ENCODE results near the gene GCH1.

GRCh38 chr14:54796961-54797360, 105.7 kb downstream of the GCH1 start:
- TF ChIP-seq POLR2A (IDR thresholded peaks at IDR 0.05): no peak
- TF ChIP-seq, protein P1, sequence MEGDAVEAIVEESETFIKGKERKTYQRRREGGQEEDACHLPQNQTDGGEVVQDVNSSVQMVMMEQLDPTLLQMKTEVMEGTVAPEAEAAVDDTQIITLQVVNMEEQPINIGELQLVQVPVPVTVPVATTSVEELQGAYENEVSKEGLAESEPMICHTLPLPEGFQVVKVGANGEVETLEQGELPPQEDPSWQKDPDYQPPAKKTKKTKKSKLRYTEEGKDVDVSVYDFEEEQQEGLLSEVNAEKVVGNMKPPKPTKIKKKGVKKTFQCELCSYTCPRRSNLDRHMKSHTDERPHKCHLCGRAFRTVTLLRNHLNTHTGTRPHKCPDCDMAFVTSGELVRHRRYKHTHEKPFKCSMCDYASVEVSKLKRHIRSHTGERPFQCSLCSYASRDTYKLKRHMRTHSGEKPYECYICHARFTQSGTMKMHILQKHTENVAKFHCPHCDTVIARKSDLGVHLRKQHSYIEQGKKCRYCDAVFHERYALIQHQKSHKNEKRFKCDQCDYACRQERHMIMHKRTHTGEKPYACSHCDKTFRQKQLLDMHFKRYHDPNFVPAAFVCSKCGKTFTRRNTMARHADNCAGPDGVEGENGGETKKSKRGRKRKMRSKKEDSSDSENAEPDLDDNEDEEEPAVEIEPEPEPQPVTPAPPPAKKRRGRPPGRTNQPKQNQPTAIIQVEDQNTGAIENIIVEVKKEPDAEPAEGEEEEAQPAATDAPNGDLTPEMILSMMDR (IDR thresholded peaks at IDR 0.05): no peak

All from right lobe of liver (tissue), 4 donors.